NB4 (cell line): ENCODE measurements around the gene CTNND2.

Experiments used
- CTCF ChIP-seq: IDR thresholded peaks from one replicate; pipeline ENCODE4 v1.5.1; 2012; ENCODE audit warnings: low read depth, low read length
- MYC ChIP-seq: IDR thresholded peaks from 2 replicates; pipeline ENCODE4 v1.6.1; 2011; ENCODE audit warnings: low read depth, low read length
- POLR2A ChIP-seq: IDR thresholded peaks from 2 replicates; pipeline ENCODE4 v1.6.1; 2011; ENCODE audit warnings: mild to moderate bottlenecking; ENCODE audit not compliant: insufficient read length; ENCODE audit errors: extremely low read depth

- TF ChIP-seq CTCF (no peak), POLR2A (no peak), MYC (no peak)
Measured at GRCh38 chr5:11306365-11306764, 597.9 kb downstream of the CTNND2 start.
